ENCODE results near the gene TP53TG3F. TPM values are rescaled to one million over a fixed set of nuclear protein-coding genes. Genes with fewer than 3 reads are reported as not detected.
"Not testable (repeated sequence)": the region's sequence is repeated elsewhere in the genome, so short reads cannot be mapped to it uniquely, and the experiment has no call there.

TP53TG3F gene, protein sequence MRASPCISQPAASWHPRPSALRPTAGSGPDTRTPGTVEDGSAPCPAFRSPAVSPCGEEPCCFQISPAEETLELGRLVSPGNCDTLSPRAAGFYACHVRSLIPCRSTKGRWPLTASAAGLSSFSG
- not detected for total RNA-seq

- ATAC-seq; DNase-seq (ENCODE audit: low spot score); intact Hi-C loops (cut with DNase I): not testable (repeated sequence)
These were observed at the start of gene TP53TG3F for GRCh38 chr16:33459312-33459711. TP53TG3F (plus strand) TSS chr16:33459612; CDS start chr16:33459680, 68 bp downstream.

GRCh38 chr16:33491611-33492010, 32.2 kb downstream of the TP53TG3F start:
- DNase-seq (ENCODE audit: low spot score); intact Hi-C loops (cut with DNase I); ATAC-seq: not testable (repeated sequence)

DNA sequence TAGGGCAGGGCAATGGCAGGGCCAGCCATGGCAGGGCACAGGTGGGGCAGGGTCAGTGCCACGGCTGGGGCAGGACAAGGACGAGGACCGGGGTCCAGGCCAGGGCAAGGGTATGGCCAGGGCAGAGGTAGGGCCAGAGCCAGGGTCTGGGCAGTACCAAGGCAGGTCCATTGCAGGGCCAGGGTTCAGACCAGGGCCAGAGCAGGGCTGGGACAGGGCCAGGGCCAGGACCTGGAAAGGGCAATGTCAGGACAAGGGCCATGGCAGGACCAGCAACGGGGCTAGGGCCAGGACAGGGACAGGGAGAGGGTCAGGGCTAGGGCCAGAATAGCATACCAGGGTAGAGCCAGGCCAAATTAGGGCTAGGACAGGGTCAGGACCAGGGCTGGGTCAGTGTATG, 47.8 kb downstream of the TP53TG3F start:
- intact Hi-C loops (cut with DNase I); DNase-seq (ENCODE audit: low spot score); ATAC-seq: not testable (repeated sequence)

DNA sequence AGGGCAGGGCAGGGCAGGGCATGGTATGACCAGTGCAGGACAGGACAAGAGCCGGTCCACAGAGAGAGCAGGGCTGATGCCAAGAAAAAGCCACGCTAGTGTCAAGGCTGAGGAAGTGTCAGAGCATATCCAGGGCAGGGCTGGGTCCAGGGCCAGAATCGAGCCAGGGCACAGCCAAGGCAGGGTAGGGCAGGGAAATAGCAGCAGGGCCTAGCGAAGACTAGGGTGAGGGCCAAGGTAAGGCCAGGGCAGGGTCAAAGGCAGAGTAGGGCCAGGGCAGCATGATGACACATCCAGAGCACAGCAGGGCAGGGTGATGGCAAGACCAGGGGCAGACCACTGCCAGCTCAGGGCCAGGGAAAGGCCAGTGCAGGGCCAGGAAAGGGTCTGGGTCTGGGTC, 49.7 kb downstream of the TP53TG3F start:
- DNase-seq (ENCODE audit: low spot score); intact Hi-C loops (cut with DNase I); ATAC-seq: not testable (repeated sequence)

DNA sequence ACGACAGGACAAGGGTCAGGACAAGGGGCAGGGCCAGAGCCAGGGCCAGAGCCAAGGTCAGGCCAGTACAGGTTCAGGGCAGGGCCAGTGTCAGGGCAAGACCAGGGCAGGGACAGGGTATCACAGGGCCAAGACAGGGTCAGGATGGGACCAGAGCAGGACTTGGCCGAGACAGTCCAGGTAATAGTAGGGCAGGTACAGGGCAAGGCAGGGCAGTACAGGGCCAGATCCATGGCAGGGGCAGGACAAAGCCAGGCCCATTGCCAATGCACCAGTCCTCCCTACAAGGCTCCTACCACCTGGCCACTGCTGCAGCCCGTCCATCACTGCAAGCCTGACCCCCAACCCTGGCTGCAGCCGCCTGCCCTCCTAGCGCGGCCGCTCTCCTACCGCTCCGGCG, 50.5 kb downstream of the TP53TG3F start:
- ATAC-seq; DNase-seq (ENCODE audit: low spot score); intact Hi-C loops (cut with DNase I): not testable (repeated sequence)

Other genes with a start within 250 kb of the TP53TG3F start
- not detected for gene TP53TG3E, start 155.3 kb upstream of the TP53TG3F start, total RNA-seq
- not detected for gene TP53TG3B, start 98.8 kb upstream of the TP53TG3F start, total RNA-seq

Measured in sciatic nerve (tissue), 2 donors.